Erythroblast (primary cell): ENCODE data around the gene DYNC1I1.

Experiments used
- GATA1 ChIP-seq: IDR thresholded peaks from 2 replicates; pipeline ENCODE4 v1.6.1; 2011; ENCODE audit warnings: low read depth, mild to moderate bottlenecking, control low read depth, low read length, moderate library complexity
- POLR2A ChIP-seq: IDR thresholded peaks from 2 replicates; pipeline ENCODE4 v1.6.1; 2011; ENCODE audit warnings: mild to moderate bottlenecking, low read length

DNA sequence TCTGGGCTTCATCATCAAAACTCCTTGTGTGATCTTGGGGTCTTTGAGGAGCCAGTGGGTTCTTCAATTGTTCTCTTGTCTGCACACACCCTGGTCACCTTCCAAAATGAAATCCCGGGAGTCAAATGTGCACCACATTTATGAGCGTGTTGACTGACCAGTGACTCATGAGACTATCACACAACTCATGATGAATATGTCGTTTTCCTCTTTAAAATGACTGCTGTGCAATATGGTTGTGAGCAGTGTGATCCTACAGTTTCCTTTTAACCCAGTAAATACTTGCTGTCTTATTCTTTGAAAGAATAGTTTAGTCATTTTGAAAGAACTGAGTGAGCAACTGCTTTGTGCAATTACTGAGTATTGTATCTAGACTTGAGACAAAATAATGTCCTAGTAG, 149.2 kb downstream of the DYNC1I1 start:
- no peak for TF ChIP-seq POLR2A
- TF ChIP-seq GATA1: no peak
